Activated CD4-positive, alpha-beta T cell treated with anti-CD3 and anti-CD28 coated beads for 4 hours (primary cell): ENCODE measurements around the gene IL36A.

Source experiments
- DNase-seq, 2 donors: peaks; one replicate each; pipeline ENCODE4 v3.0.0-alpha.2; 2020

IL36A gene

GRCh38 chr2:113005030-113005509 is at the start of gene IL36A:
IL36A (plus strand) TSS chr2:113005459; CDS start chr2:113005872, 413 bp downstream.
- no peak for DNase-seq

GRCh38 chr2:112957511-112957910 is 47.7 kb upstream of the IL36A start:
- DNase-seq = no peak

- DNase-seq = peak; percentile 18 to 39
Measured at GRCh38 chr2:112958428-112959108, 46.7 kb upstream of the IL36A start.

- DNase-seq = no peak
Measured at GRCh38 chr2:112959109-112959812, 46.0 kb upstream of the IL36A start.

- DNase-seq = no peak
Measured at GRCh38 chr2:112960230-112960825, 44.9 kb upstream of the IL36A start.

- no peak for DNase-seq
Measured at GRCh38 chr2:112962308-112963175, 42.7 kb upstream of the IL36A start.

- no peak for DNase-seq
Measured at GRCh38 chr2:112967023-112967422, 38.2 kb upstream of the IL36A start.

- DNase-seq = no peak
Measured at GRCh38 chr2:112972423-112973086, 32.7 kb upstream of the IL36A start.

GRCh38 chr2:112973156-112973555 is 32.1 kb upstream of the IL36A start:
- no peak for DNase-seq

- no peak for DNase-seq
Measured at GRCh38 chr2:112977559-112978056, 27.7 kb upstream of the IL36A start, which contains the start of gene IL36G. IL36G (plus strand) TSS chr2:112978006; CDS start chr2:112978639, 633 bp downstream.

GRCh38 chr2:112979731-112980130 is 25.5 kb upstream of the IL36A start:
- no peak for DNase-seq

GRCh38 chr2:112980537-112980936 is 24.7 kb upstream of the IL36A start:
- no peak for DNase-seq

GRCh38 chr2:112985090-112985489 is 20.2 kb upstream of the IL36A start:
- DNase-seq = peak in 1 of 2 donors; percentile 8

- DNase-seq = no peak
Measured at GRCh38 chr2:112989611-112990010, 15.6 kb upstream of the IL36A start.

GRCh38 chr2:112993831-112994230 is 11.4 kb upstream of the IL36A start:
- no peak for DNase-seq

- DNase-seq = no peak
Measured at GRCh38 chr2:112994648-112995047, 10.6 kb upstream of the IL36A start.

- DNase-seq = no peak
Measured at GRCh38 chr2:112995346-112995920, 9.8 kb upstream of the IL36A start.

- peak; percentile 52 to 56 for DNase-seq
Measured at GRCh38 chr2:112996635-112997034, 8.6 kb upstream of the IL36A start.

GRCh38 chr2:112997151-112997550 is 8.1 kb upstream of the IL36A start:
- no peak for DNase-seq

- no peak for DNase-seq
Measured at GRCh38 chr2:113000436-113000835, 4.8 kb upstream of the IL36A start.

- DNase-seq = no peak
Measured at GRCh38 chr2:113002677-113003076, 2.6 kb upstream of the IL36A start.

GRCh38 chr2:113007250-113007649 is 2.0 kb downstream of the IL36A start:
- DNase-seq = no peak
